ENCODE data around the gene TSPAN33.
"Not testable (repeated sequence)": the region's sequence is repeated elsewhere in the genome, so short reads cannot be mapped to it uniquely, and the experiment has no call there.

TSPAN33 gene

DNA sequence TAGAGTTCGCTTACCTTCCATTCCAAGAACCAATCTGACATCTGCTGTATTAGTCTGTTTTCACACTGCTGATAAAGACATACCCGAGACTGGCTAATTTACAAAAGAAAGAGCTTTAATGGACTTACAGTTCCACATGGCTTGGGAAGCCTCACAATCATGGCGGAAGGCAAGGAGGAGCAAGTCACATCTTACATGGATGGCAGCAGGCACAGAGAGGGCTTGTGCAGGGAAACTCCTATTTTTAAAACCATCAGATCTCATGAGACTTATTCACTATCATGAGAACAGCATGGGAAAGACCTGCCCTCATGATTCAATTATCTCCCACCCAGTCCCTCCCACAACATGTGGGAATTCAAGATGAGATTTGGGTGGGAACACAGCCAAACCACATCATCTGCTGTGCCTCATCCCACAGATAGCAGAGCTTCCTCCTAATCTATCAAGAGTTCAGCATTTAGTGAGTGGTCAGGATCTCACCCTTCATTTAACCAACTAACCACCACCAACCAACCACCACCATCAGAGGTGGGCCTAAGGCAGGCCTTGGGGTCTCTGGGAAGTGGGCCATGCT is 22.9 kb upstream of the TSPAN33 start:
- not testable (repeated sequence) for H3K4me3 Mint-ChIP-seq; H3K4me1 Mint-ChIP-seq (ENCODE audit: low read depth in 2 of 2); DNase-seq; ATAC-seq (replicated peaks); H3K27ac Mint-ChIP-seq; H3K9me3 Mint-ChIP-seq; H3K36me3 Mint-ChIP-seq (ENCODE audit: insufficient read depth)
- peaks cover 14 to 48% of the 10 kb centered on the region in 2 donors for H3K27me3 Mint-ChIP-seq

DNA sequence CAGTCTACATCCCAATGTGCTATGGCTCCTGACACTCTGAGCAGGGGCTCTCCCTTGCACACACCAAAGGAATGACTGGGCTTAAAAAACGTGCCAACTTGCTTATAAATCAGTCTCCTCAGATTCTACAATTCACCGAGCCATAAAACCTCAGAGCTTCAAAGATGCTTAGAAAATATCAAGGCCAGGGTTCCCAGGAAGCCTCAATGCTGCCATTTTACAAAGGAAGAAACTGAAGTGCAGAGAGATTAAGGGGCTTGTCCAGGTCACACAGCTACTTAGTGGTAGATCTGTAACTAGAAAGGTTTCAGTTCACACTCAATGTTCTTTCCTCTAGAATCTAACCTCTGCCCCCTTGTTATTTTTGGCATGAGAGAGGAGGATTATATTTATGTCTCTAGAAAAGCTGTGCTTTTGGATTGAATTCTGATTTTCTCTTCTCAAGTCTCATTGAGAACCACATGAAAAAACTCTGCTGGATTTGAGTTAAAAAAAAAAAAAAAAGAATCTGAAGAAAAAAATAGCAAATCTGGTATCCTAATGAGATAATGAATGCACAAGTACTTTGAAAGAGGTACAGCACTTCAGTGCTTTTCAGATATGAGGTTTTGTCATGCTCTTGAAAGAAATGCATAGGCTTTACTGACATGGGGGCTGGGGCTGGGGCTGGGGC is 22.3 kb upstream of the TSPAN33 start:
- no peak for DNase-seq
- H3K9me3 Mint-ChIP-seq: no peaks in the 10 kb centered on the region
- H3K36me3 Mint-ChIP-seq (ENCODE audit: insufficient read depth): peaks cover 2% of the 10 kb centered on the region
- H3K4me1 Mint-ChIP-seq (ENCODE audit: low read depth in 2 of 2): no peaks in the 10 kb centered on the region
- H3K27ac Mint-ChIP-seq: peak overlapping the region in 1 of 2 donors; percentile 63
- no peak for ATAC-seq (replicated peaks)
- H3K27me3 Mint-ChIP-seq: peaks cover 14 to 46% of the 10 kb centered on the region in 2 donors
- no peak overlapping the region for H3K4me3 Mint-ChIP-seq

DNA sequence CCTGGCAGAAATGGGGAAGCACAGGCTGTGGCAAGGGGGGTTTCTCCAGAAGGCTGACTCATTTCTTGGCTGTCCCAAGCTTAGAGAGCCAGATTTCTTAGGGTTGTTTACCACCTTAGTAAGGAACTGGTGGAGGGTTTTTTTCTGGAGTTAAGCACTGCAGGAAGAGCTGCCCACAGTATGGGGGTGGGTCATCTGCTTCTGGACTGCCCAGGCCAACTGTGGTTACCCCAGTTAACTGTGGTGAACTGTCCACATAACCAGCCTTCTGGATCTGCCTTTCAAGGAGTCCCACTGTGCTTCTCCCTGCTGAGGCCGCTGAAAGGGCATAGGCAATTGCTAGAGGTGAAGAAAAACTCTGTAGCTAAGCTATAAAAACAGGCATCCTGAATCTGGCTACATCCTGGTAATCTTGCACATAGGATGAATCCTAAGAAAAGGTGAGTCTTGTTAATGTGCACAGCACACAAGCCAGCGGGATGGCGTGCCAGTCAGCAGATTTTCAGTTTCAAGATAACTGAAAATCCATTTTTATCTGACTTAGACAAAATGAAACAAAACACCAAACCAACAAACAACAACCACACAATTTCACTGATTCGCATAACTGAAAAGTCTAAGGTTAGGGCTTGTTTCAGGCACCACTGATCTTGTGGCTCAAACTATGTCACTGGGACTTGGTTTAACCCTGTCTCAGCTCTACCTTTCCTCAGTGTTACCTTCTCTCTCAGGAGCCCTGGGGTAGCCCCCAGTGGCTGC is 21.6 kb upstream of the TSPAN33 start:
- H3K4me3 Mint-ChIP-seq: no peak overlapping the region
- ATAC-seq (replicated peaks) (peak; percentile 17), DNase-seq (no peak)
- H3K9me3 Mint-ChIP-seq: no peaks in the 10 kb centered on the region
- peaks cover 14 to 39% of the 10 kb centered on the region in 2 donors for H3K27me3 Mint-ChIP-seq
- peaks cover 2% of the 10 kb centered on the region for H3K36me3 Mint-ChIP-seq (ENCODE audit: insufficient read depth)
- no peaks in the 10 kb centered on the region for H3K4me1 Mint-ChIP-seq (ENCODE audit: low read depth in 2 of 2)
- H3K27ac Mint-ChIP-seq: peak overlapping the region in 1 of 2 donors; percentile 63

DNA sequence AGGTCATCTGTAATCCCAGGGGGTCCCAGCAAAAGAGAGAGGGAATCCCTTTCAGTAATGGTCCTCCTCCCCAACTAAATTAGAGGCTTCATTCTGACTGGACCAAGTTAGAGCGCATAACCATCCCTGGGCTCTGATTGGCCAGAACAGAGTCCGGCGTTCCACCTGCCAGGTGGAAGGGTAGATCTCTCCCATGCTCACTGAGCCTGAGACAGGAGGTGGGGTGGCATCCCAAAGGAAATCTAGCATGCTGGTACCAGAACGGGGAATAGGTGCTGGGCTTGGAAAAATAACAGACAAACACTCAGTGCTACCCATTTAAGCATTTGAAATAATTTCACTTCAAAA is 21.0 kb upstream of the TSPAN33 start:
- H3K9me3 Mint-ChIP-seq: no peaks in the 10 kb centered on the region
- DNase-seq (no peak), ATAC-seq (replicated peaks) (no peak)
- H3K27ac Mint-ChIP-seq: no peak overlapping the region
- H3K4me1 Mint-ChIP-seq (ENCODE audit: low read depth in 2 of 2): no peaks in the 10 kb centered on the region
- no peak overlapping the region for H3K4me3 Mint-ChIP-seq
- peaks cover 2% of the 10 kb centered on the region for H3K36me3 Mint-ChIP-seq (ENCODE audit: insufficient read depth)
- peaks cover 14 to 33% of the 10 kb centered on the region in 2 donors for H3K27me3 Mint-ChIP-seq

DNA sequence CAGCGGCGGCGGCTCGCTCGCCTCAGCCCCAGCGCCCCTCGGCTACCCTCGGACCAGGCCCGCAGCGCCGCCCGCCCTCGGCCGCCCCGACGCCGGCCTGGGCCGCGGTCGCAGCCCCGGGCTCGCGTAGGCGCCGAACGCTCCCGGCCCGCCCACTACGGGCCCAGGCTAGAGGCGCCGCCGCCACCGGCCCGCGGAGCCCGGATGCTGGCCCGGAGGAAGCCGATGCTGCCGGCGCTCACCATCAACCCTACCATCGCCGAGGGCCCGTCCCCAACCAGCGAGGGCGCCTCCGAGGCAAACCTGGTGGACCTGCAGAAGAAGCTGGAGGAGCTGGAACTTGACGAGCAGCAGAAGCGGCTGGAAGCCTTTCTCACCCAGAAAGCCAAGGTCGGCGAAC is 18.2 kb upstream of the TSPAN33 start:
- ATAC-seq (replicated peaks): no peak
- Mint-ChIP-seq H3K9me3 (no peaks in the 10 kb centered on the region), H3K4me3 (no peak overlapping the region), H3K27ac (no peak overlapping the region), H3K36me3 (ENCODE audit: insufficient read depth) (peaks cover 2% of the 10 kb centered on the region), H3K27me3 (peaks cover 7 to 14% of the 10 kb centered on the region in 2 donors), H3K4me1 (ENCODE audit: low read depth in 2 of 2) (no peaks in the 10 kb centered on the region)
- DNase-seq: no peak

DNA sequence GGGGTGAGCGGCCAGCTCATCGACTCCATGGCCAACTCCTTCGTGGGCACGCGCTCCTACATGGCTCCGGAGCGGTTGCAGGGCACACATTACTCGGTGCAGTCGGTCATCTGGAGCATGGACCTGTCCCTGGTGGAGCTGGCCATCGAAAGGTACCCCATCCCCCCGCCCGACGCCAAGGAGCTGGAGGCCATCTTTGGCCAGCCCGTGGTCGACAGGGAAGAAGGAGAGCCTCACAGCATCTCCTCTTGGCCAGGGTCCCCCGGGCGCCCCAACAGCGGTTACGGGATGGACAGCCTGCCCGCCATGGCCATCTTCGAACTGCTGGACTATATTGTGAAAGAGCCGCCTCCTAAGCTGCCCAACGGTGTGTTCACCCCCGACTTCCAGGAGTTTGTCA is 17.4 kb upstream of the TSPAN33 start:
- DNase-seq: no peak
- no peak for ATAC-seq (replicated peaks)
- Mint-ChIP-seq H3K27ac (no peak overlapping the region), H3K9me3 (no peaks in the 10 kb centered on the region), H3K27me3 (peaks cover 7 to 11% of the 10 kb centered on the region in 2 donors), H3K4me3 (no peak overlapping the region), H3K4me1 (ENCODE audit: low read depth in 2 of 2) (no peaks in the 10 kb centered on the region), H3K36me3 (ENCODE audit: insufficient read depth) (peaks cover 2% of the 10 kb centered on the region)

DNA sequence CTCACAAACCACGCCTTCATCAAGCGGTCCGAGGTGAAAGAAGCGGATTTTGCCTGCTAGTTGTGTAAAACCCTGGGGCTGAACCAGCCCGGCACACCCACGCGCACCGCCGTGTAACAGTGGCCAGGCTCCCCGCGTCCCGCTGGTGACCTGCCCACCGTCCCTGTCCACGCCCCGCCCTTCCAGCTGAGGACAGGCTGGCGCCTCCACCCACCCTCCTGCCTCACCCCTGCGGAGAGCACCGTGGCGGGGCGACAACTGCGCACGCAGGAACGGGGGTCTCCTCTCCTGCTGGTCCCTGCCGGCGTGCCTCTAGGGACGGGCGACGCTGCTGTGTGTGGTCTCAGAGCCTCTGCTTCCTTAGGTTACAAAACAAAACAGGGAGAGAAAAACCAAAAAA is 16.9 kb upstream of the TSPAN33 start:
- Mint-ChIP-seq H3K36me3 (ENCODE audit: insufficient read depth) (peaks cover 2% of the 10 kb centered on the region), H3K27me3 (peaks cover 7 to 11% of the 10 kb centered on the region in 2 donors), H3K27ac (no peak overlapping the region), H3K4me1 (ENCODE audit: low read depth in 2 of 2) (no peaks in the 10 kb centered on the region), H3K9me3 (no peaks in the 10 kb centered on the region), H3K4me3 (no peak overlapping the region)
- DNase-seq: no peak
- ATAC-seq (replicated peaks): no peak

DNA sequence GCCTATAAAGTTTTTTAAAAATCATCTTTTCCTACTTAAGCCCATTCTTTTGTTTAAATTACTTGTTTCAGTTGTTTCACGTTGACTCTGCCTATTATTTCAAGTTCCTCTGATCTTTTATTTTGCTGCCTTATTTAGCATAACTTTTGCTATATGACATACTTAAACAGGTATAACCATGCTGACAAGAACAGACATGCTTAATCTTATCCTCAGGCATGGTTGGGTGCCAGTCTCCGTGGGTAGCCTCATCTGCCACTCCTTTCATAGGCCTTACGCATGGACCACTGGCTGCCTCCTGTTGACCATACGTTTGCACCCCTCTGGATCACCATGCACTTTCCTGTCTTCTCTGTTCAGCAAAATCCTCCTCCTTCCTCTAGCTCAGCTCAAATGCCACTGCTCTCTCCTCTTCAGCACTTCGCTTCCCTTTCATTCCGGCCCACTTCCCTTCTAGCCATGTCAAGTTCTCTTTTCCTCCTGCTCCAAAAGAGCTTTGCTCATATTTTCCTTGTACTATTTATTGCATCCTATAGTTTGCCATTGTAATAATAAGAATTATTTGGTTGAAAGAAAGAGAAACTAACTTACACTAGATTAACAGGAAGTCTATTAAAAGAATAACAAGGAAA is 10.0 kb upstream of the TSPAN33 start:
- H3K4me3 Mint-ChIP-seq: peak overlapping the region in 1 of 2 donors; percentile 51
- H3K27me3 Mint-ChIP-seq: no peaks in the 10 kb centered on the region
- H3K27ac Mint-ChIP-seq: peak overlapping the region in 1 of 2 donors; percentile 19
- ATAC-seq (replicated peaks) (no peak), DNase-seq (no peak)
- H3K4me1 Mint-ChIP-seq (ENCODE audit: low read depth in 2 of 2): peaks cover 5 to 19% of the 10 kb centered on the region in 2 donors
- no peaks in the 10 kb centered on the region for H3K36me3 Mint-ChIP-seq (ENCODE audit: insufficient read depth)
- no peaks in the 10 kb centered on the region for H3K9me3 Mint-ChIP-seq

DNA sequence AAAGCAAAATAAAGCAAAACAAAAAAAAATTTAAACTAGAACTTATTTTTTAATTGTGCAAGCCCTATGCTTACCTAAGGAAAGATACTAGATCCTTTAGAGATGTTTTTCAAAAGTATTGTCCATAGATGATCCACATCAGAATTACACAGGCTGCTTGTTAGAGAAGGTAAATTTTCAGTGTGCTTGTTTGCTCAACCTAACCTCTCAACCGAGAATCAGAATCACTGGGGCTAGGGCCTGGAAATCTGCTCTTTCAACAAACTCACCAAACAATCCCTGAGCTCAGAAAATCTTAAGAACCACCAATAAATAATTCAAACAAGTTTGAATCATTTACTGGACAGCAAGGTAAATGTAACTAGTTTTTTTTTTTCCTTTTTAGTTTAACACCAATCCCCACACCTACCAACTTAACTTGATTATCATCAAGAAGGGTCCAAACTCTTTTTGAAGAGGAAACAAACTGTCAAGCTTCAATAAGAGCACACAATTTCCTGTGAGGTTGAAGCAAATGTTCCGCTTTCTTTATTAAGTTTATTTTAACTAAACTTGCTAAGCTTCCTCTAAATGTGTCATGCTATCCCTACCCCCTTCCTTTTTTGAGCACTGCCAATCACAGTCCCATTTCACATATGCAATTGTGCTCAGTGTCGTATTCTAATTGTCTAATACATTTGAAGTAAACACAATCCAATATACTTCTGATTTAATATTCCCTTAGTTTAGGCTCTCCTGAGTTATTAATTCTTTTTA is 7.4 kb upstream of the TSPAN33 start:
- DNase-seq (no peak), ATAC-seq (replicated peaks) (peak; percentile 57)
- Mint-ChIP-seq H3K27ac (peak overlapping the region in 1 of 2 donors; percentile 74), H3K4me3 (no peak overlapping the region), H3K4me1 (ENCODE audit: low read depth in 2 of 2) (peaks cover 5 to 19% of the 10 kb centered on the region in 2 donors), H3K36me3 (ENCODE audit: insufficient read depth) (no peaks in the 10 kb centered on the region), H3K9me3 (no peaks in the 10 kb centered on the region), H3K27me3 (no peaks in the 10 kb centered on the region)

DNA sequence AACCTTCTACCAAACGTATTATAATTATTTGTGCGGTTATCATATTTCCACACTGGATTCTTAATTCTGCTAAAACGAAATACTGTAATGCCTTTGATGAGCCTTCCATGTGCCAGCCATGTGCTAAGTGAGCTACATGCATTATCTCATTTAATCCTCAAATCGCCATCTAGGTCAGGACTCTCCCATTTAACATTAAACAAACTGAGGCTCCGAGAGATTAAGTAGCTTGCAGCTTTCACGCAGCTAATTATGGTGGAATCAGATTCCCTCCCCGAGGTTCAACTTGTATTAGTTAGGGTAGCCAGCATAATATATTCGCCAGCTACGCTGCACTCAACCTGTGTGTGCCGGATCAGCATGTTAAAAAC is 798 bp upstream of the TSPAN33 start:
- peaks cover 16 to 59% of the 10 kb centered on the region in 2 donors for H3K27me3 Mint-ChIP-seq
- no peaks in the 10 kb centered on the region for H3K36me3 Mint-ChIP-seq (ENCODE audit: insufficient read depth)
- H3K4me1 Mint-ChIP-seq (ENCODE audit: low read depth in 2 of 2): peaks cover 11 to 13% of the 10 kb centered on the region in 2 donors
- H3K9me3 Mint-ChIP-seq: no peaks in the 10 kb centered on the region
- no peak overlapping the region for H3K27ac Mint-ChIP-seq
- no peak for DNase-seq
- peak overlapping the region; percentile 83 to 92 for H3K4me3 Mint-ChIP-seq
- ATAC-seq (replicated peaks): no peak

DNA sequence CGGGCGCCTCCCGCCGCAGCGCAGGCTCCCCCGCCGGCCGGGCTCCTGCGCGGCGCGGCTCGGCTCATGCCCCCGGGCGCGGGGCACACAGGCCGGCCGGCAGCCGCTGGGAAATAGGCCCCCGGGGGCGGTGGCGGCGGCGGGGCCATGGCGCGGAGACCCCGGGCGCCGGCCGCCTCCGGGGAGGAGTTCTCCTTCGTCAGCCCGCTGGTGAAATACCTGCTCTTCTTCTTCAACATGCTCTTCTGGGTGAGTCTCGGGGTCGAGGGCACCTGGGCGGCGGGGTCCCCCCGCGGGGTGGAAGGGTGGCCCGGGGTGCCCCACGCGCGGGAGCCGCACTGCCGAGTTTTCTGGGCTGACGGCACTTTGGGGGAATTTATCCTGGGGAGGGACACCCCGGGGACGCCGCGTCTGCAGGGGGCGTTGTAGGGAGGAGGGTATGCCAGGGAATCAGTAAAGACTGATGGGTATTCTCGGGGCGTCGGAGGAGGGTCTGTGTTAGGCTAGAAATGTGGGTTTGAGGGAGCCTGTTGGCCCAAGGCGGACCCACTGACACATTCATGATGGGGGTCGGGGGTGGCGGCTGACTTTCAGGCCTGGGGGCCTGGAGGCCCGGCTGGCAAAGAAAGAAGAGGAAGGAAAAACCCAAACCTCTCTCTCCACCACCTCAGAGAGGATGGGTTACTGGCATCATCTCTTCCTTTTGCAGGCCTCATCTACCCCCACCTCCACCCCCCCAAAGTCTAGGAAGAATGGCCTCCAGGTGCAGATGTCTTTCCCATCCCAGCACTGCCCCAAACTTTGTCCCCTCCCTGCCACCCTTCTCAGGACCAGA is 544 bp downstream of the TSPAN33 start:
- Mint-ChIP-seq H3K36me3 (ENCODE audit: insufficient read depth) (no peaks in the 10 kb centered on the region), H3K4me3 (peak overlapping the region; percentile 71 to 92)

DNA sequence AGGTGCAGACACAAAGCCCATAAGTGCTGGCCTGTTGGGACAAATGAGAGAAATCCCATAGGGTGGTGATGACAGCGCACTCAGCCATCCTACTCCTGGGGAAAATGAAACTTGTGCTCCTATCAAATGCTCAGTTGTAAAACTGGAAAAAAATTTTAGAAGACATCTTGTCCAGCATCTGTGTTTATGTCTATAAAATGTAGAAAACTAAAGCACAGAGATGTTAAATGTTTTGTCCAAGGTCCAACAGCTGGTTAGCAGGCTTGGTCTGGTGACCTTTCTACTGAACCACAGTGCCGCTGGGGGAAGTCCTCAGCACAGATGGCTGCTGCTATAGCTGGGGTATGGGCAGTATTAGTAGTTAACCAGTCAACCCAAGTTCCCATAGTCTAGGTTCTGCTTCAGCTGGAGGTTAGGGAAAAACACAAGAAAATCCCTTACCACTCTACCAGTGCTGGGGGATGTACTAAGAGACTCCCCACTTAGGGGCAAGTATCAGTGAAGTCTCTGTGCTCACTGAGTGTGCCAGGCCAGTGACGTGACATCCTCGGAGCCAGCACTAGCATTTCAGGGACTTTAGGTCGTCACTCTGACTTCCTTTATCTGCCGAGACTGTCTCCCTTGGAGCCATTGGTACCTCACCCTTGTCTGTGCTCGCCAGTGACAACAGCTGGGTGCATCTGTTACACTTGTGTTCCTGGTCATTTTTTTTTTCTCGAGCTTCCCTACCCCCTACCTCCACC is 1.9 kb downstream of the TSPAN33 start:
- Mint-ChIP-seq H3K4me3 (peak overlapping the region; percentile 71 to 79), H3K27me3 (peaks cover 16 to 79% of the 10 kb centered on the region in 2 donors), H3K27ac (no peak overlapping the region), H3K9me3 (no peaks in the 10 kb centered on the region), H3K4me1 (ENCODE audit: low read depth in 2 of 2) (peaks cover 11 to 13% of the 10 kb centered on the region in 2 donors), H3K36me3 (ENCODE audit: insufficient read depth) (no peaks in the 10 kb centered on the region)
- no peak for DNase-seq
- ATAC-seq (replicated peaks): no peak

More for the DNA sequence above, 544 bp downstream of the TSPAN33 start:
- H3K4me1 Mint-ChIP-seq (ENCODE audit: low read depth in 2 of 2): peaks cover 11 to 13% of the 10 kb centered on the region in 2 donors
- peaks cover 16 to 72% of the 10 kb centered on the region in 2 donors for H3K27me3 Mint-ChIP-seq
- ATAC-seq (replicated peaks) (peak; percentile 29), DNase-seq (peak in 1 of 3 experiments; percentile 20)
- no peaks in the 10 kb centered on the region for H3K9me3 Mint-ChIP-seq
- H3K27ac Mint-ChIP-seq: peak overlapping the region in 1 of 2 donors; percentile 71

Measured in effector memory CD8-positive, alpha-beta T cell (primary cell).